AG04450 (cell line): ENCODE data around the gene METRN. TPM values are rescaled to one million over a fixed set of nuclear protein-coding genes. Genes with fewer than 3 reads are reported as not detected.

Experiments used
- CTCF ChIA-PET: fragments of 300-600, 350-600 bp; formaldehyde crosslinking; extraction: SDS; loops from one replicate; lab custom pipeline; 2022; ENCODE audit warnings: antibody characterized with exemption, inconsistent platforms; lab: Charles Lee
- POLR2A ChIA-PET: fragments of 350-600 bp; formaldehyde crosslinking; extraction: SDS; loops from one replicate; lab custom pipeline; 2021; ENCODE audit warnings: antibody characterized with exemption, inconsistent platforms; lab: Yijun Ruan, JAX
- DNase-seq: peaks from one replicate; pipeline ENCODE4 v3.0.0-alpha.2; 2011; ENCODE audit warnings: low read depth, low spot score
- H3K27ac ChIP-seq: one replicate; pipeline ENCODE4 v1.5.1; 2012; ENCODE audit warnings: low read depth, low read length, control low read depth
- H3K27me3 ChIP-seq: one replicate; pipeline ENCODE4 v1.6.0; 2012; ENCODE audit warnings: low read length; ENCODE audit not compliant: control insufficient read depth, insufficient read depth
- H3K4me3 ChIP-seq: 2 replicates; pipeline ENCODE4 v1.5.1; 2011; ENCODE audit warnings: mild to moderate bottlenecking, low read depth, low read length, control low read depth
- H3K9me3 ChIP-seq: 2 replicates; pipeline ENCODE4 v1.5.1; 2012; ENCODE audit warnings: low read length; ENCODE audit not compliant: control insufficient read depth, insufficient read depth
- CTCF ChIP-seq: IDR thresholded peaks from 2 replicates; pipeline ENCODE4 v1.5.1; 2011; ENCODE audit warnings: low read depth, low read length, control low read depth, inconsistent platforms
- polyA plus RNA-seq: library from polyadenylated mRNA; depleted of rRNA; stranded (reverse); fragments of >200 nt; gene quantifications from 2 replicates; pipeline ENCODE4 v1.2.3, GENCODE V29; 2011

The METRN gene
- polyA plus RNA-seq, 1 experiment: 20.0 TPM

GRCh38 chr16:746637-747036, 31.7 kb downstream of the METRN start:
- no peaks in the 10 kb centered on the region; the same call in 1 of the 2 replicates for H3K9me3 ChIP-seq
- no peak overlapping the region for H3K4me3 ChIP-seq
- peaks cover 3% of the 10 kb centered on the region for H3K27me3 ChIP-seq
- CTCF ChIA-PET: interaction anchor here (1.2 kb wide), 1 partner anchor 13 kb away, joined by 3 read pairs; no protein-coding TSS in a partner anchor
- no peak overlapping the region for H3K27ac ChIP-seq
- TF ChIP-seq CTCF: no peak
- no peak for DNase-seq
- POLR2A ChIA-PET: no interaction called here

GRCh38 chr16:747978-748746, 33.2 kb downstream of the METRN start:
- no peak overlapping the region for H3K27ac ChIP-seq
- no peak overlapping the region for H3K4me3 ChIP-seq
- ChIA-PET CTCF (interaction anchor here (0.5 to 0.7 kb wide), 2 partner anchors 53 to 310 kb away, joined by 6 read pairs; no protein-coding TSS in a partner anchor), POLR2A (interaction anchor here (0.7 to 1.1 kb wide), 2 partner anchors 15 to 131 kb away, joined by 3 to 5 read pairs; no protein-coding TSS in a partner anchor)
- peaks cover 9% of the 10 kb centered on the region for H3K27me3 ChIP-seq
- TF ChIP-seq CTCF: no peak
- DNase-seq: no peak
- H3K9me3 ChIP-seq: no peaks in the 10 kb centered on the region; the same call in 1 of the 2 replicates

- no peak for TF ChIP-seq CTCF
- DNase-seq: peak; percentile 44
- CTCF ChIA-PET: interaction anchor here (0.5 to 1.1 kb wide), 4 partner anchors 37 to 699 kb away, joined by 3 to 7 read pairs (median 6); no protein-coding TSS in a partner anchor
- Histone ChIP-seq H3K27me3 (peaks cover 12% of the 10 kb centered on the region), H3K27ac (no peak overlapping the region), H3K4me3 (no peak overlapping the region), H3K9me3 (no peaks in the 10 kb centered on the region; the same call in 1 of the 2 replicates)
- POLR2A ChIA-PET: interaction anchor here (0.7 to 1.1 kb wide), 4 partner anchors 12 to 130 kb away, joined by 3 to 6 read pairs (median 4); partner anchors contain the start of genes CHTF18, MSLN and RPUSD1
Observed at GRCh38 chr16:749010-749409, 34.1 kb downstream of the METRN start.

GRCh38 chr16:750485-750884, 35.6 kb downstream of the METRN start:
- no peak for DNase-seq
- CTCF ChIA-PET: interaction anchor here (1.2 kb wide), 1 partner anchor 9 kb away, joined by 3 read pairs; the partner anchor contains the start of gene CIAO3
- peaks cover 12% of the 10 kb centered on the region for H3K27me3 ChIP-seq
- no peak overlapping the region for H3K4me3 ChIP-seq
- no peak for TF ChIP-seq CTCF
- POLR2A ChIA-PET: no interaction called here
- no peak overlapping the region for H3K27ac ChIP-seq
- no peaks in the 10 kb centered on the region; the same call in 1 of the 2 replicates for H3K9me3 ChIP-seq
